Smooth muscle cell of the brain vasculature (primary cell): ENCODE measurements around the gene PER3.

ENCODE experiments used
- DNase-seq: peaks from one replicate; pipeline ENCODE4 v3.0.0-alpha.2; 2012; ENCODE audit warnings: low read depth, low spot score

The PER3 gene

DNA sequence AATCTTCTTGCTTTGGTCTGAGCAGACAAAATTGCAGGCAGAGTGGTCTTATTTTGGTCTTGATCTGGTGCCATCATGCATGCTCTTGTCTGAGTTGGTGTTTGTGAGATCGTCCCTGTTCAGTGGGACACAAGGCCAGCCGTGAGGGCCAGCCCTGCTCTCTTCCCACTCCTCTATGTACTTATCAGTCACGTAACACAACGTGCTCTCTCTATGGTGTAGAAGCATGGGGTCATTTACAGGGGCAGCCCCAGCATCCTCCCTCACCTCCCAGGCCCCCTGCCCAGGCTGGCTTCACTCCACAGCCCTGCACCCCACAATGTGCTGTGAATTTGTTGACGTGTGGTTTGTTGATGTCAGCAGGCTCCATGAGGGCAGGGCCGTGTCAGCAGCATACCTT is 87.0 kb downstream of the PER3 start:
- DNase-seq: no peak

DNA sequence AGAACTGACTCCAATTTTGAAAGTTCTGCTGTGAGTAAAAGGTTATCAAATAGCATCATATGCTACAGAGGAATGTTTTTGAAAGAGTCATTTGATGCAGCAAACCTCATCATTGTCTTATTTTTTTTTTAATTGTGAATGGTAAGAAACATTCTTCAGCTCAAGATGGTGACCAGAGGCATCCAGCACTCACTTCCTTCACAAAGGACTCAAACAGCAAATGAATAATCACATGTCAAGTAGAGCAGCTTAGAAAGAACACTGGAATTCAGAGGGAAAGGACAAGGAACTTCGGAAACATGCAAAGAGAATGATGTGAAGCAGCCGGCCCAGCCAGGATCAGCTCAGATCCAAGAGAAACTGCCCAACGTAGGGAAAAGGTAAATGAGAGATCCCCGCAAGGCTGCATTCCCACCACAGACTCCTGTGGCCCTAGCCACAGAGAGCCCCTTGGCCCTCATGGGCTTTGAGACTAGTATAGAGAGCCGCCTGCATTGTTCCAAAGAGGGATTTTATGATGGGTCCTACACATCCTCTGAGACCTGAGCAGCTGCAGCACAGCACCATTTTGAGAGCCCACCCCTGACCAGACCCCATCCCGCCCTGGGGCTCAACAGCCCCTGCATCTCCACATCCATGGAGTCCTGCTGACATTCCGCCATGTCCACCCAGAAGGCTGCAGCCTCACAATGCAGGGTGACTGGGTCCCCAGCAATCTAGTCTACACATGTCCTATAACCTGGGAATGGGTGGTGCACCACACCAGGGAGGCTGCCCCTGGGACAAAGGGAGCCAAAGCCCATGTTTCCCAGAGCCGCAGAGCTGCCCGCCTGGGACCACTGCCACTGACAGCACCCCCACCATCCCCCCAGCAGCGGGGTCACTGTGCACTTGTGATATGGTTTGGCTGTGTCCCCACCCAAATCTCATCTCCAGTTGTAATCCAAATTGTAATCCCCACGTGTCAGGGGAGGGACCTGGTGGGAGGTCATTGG is 90.0 kb downstream of the PER3 start:
- DNase-seq: no peak

DNA sequence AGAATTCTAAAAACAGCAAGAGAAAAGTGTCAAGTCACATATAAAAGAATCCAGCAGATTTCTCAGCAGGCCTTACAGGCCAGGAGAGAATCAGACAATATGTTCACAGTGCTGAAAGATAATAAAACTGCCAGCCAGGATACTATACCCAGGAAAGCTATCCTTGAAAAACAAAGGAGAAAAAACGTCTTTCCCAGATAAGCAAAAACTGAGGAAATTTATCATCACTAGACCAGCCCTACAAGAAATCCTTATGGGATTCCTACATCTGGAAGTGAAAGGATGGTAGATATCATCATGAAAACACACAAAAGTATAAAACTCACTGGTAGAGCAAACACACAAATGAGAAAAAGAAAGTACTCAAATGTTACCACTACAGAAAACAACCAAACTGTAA is 93.9 kb downstream of the PER3 start:
- no peak for DNase-seq

DNA sequence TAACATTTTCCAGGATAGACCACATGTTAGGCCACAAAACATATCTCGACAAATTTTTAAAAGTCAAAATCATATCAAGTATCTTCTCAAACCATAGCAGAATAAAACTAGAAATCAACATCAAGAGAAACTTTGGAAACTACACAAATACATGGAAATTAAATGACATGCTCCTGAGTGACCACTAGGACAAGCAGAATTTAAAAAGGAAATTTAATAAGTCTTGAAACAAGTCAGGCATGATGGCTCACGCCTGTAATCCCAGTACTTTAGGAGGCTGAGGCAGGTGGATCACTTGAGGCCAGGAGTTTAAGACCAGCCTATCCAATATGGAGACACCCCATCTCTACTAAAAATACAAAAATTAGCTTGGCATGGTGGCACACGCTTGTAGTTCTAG is 95.1 kb downstream of the PER3 start:
- DNase-seq: no peak

DNA sequence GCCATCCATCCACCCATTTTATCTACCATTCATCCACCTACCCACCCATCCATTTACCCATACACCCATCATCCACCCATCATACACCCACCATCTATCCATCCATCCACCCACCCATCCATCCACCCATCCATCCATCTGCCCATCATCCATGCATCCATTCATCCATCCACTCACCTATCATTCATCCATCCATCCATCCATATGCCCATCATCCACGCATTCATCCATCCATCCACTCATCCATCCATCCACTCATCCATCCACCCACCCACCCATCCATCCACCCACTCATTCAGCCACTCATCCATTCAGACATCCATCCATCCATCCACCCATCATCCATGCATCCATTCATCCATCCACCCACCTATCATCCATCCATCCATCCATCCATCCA is 100.7 kb downstream of the PER3 start:
- no peak for DNase-seq

DNA sequence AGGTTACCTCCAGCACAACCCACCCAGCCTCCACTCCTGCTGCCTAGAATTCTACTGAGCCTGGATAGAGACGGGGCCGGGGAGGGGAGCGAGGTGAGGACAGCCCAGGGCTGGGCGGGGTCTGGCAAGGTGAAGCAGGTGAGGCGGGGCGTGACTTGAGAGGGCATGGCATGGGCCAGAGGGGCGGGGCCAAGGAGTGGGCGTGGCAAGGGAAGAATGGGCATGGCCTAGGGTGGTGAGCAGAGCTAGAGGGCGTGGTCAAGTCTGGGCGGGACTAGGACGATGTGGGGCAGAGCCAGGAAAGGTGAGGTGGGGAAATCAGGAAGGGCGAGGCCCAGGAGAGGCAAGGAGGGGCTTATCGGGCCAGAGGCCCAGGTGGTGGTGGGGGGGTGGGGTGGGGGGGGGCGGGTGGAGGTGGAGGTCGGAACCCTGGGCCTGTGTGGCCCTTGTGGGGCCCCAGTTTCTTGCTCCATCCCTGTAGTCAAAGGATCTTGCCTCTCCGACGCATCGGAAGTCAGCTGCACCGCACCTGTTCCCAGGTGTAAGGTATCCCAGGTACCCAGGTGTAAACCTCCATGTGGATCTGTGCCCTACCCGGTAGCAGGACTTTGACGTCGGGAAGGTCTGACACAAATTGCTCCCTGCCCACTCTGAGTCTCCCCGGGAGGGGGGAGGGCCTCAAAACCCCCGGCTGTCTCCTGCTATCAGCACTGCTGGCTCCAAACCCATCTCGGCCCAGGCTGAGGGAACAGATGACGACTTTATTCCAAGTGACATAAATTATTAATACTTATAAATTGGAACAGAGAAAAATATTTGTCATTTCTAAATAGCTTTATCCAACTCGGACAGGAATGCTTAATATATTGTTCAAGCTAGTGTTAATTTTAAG is 101.7 kb downstream of the PER3 start:
- no peak for DNase-seq

DNA sequence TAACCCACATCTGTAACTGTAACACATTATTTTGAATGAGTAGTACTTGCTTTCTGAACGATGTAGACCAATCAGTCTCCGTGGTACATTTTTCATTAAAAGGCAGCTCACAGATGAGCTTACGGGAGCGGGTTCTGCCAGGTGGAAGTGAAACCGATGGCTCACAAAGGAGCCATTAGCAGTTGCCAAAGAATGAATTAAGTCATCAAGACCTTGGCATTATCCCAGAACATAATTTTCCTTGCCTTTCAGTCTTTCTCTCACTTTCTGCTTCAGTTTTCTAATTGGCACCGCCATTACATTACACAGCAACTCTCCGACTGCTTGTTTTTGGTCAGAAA is 102.3 kb downstream of the PER3 start:
- no peak for DNase-seq

DNA sequence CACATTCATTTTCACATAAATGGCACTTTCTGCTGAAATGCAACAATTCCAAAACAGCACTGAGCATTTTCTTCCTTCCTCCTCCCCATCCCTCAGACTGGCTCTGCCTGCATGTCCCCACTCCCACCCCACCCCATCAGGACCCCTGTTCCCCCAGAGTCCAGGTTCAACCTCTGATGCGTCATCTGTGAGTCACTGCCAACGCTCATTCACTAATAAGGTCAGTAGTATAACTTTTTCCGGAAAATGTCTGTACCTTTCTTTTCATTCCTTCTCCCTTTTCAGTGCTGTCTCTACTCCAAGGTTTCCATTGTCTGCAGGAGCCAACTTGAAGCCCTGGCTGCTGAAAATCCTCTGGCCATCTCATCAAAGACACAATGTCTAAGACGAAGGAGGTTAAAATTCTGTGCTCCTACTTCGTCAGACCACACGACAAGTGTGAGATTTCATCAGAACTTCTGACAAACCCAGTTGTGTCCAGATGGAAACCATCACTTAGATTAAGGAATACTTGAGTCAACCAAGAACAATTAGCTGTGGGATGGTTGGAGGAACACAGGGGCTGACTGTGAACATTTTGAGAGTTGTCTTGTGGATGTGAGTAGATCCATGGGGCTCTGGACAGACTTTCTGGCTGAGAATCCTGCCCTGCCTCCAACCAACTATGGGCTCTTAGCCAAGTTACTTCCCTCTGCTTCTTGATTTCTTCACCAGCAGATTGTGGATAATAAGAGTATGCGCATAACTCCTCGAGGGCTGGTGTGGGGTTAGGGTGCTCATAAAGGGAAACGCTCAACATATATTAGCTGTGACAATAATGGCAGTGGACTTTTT is 104.4 kb downstream of the PER3 start:
- DNase-seq: no peak

DNA sequence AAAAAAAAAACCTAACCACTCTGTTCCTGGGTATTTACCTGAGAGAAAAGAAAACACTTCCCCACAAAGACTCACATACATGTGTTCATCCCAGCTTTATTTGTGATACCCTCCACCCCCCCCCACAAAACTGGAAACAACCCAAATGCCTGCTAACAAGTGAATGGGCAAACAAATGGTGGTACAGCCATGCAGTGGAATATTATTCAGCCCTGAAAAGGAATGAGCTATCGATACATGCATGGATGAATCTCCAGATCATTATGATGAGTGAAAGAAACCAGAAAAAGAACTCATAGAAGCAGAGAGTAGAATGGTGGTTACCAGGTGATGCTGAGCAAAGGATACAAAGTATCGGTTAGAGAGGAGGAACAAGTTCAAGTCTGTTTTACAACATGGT is 106.8 kb downstream of the PER3 start:
- no peak for DNase-seq

DNA sequence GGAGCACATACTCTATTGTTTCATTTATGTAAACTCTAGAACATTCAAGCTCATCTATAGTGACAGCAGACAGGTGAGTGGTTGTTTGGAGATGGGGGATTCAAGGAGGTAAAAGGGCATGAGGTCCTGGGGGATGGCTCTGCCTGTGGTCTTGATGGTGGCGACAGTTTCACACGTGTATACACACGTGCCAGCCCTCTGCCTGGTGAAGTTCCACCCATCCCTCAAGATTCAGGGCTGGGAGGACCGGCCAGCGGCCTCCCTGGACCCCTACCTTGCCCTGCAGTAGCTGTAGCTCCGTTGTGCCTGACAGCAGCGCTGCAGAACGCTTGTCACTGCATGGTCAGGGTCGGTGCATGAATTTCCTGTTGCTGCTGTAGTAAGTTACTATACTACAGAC is 107.7 kb downstream of the PER3 start:
- DNase-seq: no peak

DNA sequence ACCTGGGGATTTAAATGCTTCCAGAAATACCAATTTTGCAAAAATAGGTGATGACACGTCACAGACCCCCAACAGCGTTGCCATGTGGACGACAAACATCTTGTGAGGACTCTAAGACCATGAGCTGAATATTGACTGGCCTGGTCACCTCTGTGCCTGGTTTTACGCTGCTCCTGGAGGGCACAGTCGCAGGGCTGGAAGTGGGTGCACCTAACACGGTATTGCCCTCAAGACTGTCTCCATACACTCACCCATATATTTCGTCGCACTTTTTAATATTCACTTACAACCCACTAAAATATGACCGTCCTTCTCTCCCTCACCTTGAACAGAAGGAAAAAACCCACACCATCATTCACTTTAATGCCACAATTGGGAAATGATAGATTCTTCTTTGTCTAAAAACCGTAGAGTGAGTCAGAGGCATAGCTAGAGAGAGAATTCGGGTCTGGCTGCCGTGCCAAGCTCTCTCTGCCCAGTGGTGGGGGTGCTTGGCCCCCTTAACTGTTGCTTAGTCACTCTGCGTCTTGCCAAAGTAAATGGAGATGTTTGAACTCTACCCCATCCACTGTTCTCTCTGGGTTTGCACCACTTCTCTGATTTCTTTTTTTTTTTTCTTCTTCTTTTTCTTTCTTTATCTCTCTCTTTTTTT is 109.6 kb downstream of the PER3 start:
- DNase-seq: peak; percentile 6
